HG03460 (cell line): ENCODE measurements around the gene CSNK2A1.
A peak's percentile ranks its signal among the peaks of the same experiment; 100 is the strongest.
"Not testable (repeated sequence)": the region's sequence is repeated elsewhere in the genome, so short reads cannot be mapped to it uniquely, and the experiment has no call there.

Source experiments
- ATAC-seq: cut with Tn5 transposase; IDR thresholded peaks from one replicate; pipeline ENCODE4 v1.9.1; 2021; ENCODE audit not compliant: unreplicated experiment

CSNK2A1 gene

GRCh38 chr20:496126-496696 is 47.4 kb downstream of the CSNK2A1 start:
- ATAC-seq: no peak

GRCh38 chr20:492159-492558 is 51.4 kb downstream of the CSNK2A1 start:
- ATAC-seq: no peak

- ATAC-seq: no peak
Measured at GRCh38 chr20:487655-488054, 55.9 kb downstream of the CSNK2A1 start.

DNA sequence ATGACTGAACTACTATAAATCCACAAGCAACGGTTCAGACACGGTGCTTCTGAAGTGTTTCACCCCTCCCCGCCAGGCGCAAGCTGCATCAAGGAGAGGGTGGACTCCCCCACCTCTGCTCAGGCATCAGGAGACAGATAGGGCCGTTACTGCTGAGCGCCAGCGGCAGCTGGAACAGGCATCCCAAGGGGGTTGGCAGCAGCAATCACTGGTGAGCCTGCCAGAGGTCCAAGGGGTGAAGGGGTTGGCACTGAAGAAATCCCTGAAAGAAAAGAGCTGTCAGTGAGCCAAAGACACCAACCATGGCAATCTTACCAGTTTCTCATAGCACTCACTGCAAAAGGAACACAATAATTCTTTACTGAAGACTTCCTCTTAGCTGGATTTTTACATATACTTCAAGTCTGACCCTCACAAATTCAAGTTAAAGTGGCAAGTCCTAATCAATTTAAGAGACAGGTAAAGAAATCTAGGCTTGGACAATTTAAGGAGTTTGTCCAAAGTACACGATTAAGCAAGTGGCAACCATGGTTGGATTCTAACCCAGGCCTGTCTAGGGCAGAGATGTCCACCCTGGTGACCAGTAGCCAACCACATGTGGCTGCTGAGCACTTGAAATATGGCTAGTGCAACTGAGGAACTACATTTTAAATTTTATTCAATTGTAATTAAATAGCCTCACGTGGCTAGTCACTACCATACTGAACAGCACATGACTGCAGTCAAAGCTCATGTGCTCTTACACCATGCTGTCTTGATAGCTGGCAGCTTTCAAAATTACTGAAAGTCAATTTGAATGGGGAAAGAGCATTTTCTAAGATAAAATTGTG is 59.6 kb downstream of the CSNK2A1 start:
- ATAC-seq: no peak

GRCh38 chr20:481167-481566 is 62.4 kb downstream of the CSNK2A1 start:
- no peak for ATAC-seq

GRCh38 chr20:480044-480443 is 63.5 kb downstream of the CSNK2A1 start:
- ATAC-seq: no peak

DNA sequence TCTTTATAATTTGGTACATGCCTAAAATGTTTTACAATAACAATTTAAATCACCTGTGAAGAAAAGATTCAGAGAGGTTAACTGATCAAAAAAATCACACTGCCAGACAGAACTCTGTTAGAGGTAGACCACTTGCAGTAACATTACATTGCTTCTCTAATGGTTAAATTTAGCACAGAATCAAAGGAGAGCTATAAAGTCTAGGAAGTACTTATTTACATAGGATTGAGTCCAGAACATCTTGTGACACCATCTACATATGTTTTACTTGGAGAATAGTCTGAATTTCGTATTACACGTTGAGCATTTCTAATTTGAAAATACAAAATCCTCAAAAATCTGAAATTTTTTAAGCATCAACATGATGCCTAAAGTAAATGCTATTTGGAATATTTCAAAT is 64.1 kb downstream of the CSNK2A1 start:
- no peak for ATAC-seq

- ATAC-seq: no peak
Measured at GRCh38 chr20:478949-479429, 64.6 kb downstream of the CSNK2A1 start.

DNA sequence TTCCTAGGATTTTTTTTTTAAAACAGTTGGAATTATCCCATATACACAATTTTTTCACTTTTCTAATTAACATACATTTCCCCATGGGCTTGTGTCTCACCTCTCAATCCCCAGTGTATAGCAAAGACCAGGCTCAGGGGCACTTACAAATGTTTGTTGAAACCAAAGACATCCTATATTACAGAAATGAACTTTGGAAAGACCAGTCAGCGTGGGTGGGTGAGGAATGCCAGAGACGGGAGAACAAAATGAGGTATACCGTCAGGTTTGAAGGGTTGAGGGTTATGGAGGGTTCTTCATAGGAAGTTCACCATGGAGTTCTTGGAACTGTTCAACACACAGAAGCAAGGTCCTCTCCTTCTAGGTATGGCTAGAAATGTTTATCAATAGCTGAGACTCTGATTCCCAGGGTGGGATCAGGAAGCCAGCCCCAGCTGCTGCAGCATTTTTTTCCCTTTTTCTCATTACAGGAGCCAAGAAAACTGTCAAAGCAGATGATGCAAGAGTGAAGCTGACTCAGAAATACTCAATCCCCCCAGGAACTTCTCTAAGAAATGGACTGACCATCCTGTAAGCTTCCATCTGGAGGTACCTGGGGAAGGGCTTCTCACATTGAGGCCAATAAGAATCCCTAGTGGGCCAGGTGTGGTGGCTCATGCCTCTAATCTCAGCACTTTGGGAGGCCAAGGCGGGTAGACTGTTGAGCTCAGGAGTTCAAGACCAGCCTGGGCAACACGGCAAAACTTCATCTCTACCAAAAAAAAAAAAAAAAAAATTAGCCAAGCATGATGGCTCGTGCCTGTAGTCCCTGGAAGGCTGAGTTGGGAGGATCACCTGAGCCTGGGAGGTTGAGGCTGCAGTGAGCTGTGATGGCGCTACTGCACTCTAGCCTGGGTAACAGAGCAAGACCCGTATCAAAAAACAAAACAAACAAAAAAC is 65.3 kb downstream of the CSNK2A1 start:
- ATAC-seq: no peak

DNA sequence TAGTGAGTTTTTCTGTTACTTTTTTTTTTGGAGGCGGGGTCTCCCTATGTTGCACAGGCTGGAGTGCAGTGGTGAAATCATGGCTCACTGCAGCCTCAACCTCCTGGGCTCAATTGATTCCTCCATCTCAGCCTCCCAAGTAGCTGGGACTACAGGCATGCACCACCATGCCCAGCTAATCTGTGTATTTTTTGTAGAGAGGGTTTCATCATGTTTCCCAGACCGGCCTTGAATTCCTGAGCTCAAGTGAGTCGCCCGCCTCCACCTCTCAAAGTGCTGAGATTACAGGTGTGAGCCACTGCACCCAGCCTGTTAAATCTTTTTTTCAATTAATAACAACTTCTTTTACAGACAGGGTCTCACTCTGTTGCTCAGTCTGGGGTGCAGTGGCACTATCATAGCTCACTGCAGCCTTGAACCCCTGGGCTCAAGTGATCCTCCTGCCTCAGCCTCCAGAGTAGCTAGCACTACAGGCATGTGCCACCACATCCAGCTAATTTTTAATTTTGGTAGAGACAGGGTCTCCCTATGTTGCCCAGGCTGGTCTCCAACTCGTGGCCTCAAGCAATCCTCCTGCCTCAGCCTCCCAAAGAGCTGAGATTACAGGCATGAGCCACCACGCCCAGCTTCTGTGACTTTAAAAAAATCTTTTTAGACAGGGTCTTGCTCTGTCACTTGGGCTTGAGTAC is 66.9 kb downstream of the CSNK2A1 start:
- not testable (repeated sequence) for ATAC-seq

- no peak for ATAC-seq
Measured at GRCh38 chr20:475463-476357, 67.9 kb downstream of the CSNK2A1 start.

DNA sequence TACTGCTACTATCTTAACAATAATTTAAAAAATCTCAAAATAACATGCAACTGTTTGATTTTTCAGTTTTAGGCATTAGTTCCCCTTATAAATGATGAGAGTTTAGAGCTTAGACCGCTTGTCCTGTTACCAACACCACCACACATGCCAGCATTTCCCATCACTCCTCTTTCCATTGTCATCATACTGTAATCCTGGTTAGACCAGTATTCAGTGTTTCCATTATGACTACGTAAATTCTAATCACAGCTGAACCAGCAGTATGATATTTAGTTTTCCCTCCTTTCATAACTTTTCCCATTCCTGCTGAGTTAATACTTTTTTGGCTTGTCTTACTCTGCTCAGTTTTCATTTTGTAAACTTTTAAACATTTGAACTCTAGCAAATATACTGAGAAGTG is 69.0 kb downstream of the CSNK2A1 start:
- no peak for ATAC-seq

GRCh38 chr20:472889-473292 is 70.7 kb downstream of the CSNK2A1 start:
- ATAC-seq: no peak

DNA sequence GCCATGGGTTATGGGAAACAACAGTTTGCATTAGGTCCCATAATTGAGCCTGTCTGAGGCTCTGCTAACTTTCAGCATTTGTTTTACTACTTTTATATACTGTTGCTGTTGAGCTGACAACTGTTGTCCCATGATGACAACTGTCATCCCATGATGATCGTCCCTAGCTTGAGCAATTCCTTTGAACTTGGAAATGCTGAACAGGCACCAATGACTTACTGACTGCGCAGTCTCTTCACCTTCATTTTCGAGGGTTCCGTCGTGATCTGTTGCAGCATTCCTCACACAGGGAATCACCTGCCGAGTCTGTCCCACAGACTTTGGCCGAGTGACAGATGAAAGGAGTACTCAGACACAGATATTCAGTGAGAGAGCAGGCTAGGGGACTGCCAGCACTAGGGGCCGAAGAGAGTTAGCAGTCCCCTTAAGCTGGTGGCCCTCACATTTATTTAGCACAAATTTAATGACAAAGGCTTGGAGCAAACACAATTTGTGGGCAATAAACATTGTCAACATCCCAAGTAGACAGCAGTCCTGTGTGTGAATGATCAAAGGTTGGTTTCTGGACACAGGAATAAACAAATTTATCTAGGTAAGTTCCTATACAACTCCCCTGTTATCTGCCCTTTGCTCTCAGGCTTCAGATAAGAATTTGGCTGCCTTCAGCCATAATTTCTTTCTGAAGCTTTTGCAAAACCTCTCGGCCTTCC is 71.3 kb downstream of the CSNK2A1 start:
- ATAC-seq: no peak

DNA sequence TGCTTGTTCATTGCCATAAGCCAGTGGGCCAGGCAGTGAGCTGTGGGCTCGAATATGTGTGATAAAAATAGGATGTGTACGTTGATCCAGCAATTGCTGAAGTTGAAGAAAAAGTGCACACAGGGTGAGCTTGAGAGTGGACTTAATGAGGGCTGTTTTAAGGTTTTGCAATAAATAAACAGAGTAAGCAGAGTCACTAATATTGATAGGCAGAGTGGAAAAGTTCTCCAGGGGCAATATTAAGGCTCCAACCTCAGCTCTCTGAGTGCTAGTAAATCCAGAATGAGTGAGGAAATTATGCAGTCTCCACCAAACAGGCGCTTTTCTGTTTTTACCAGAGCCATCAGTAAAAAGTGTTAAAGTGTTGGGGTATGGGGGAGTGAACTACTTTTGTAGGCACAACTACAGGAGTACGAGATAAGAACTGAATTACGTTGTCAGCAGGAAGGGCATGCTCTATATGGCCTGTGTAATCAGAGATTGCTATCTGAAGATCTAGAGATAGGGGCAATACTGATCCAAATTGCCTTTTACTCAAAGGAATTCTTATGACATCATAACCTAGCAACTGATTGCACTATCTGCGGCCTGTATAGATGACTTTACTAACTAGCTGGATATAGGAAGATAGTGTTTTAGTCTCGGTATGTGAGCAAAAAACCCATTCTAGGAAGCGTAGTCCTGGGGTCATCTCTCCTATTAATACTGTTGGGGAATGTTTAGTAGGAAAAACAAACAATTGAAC is 73.7 kb downstream of the CSNK2A1 start:
- ATAC-seq: no peak

- no peak for ATAC-seq
Measured at GRCh38 chr20:467755-468154, 75.8 kb downstream of the CSNK2A1 start.

DNA sequence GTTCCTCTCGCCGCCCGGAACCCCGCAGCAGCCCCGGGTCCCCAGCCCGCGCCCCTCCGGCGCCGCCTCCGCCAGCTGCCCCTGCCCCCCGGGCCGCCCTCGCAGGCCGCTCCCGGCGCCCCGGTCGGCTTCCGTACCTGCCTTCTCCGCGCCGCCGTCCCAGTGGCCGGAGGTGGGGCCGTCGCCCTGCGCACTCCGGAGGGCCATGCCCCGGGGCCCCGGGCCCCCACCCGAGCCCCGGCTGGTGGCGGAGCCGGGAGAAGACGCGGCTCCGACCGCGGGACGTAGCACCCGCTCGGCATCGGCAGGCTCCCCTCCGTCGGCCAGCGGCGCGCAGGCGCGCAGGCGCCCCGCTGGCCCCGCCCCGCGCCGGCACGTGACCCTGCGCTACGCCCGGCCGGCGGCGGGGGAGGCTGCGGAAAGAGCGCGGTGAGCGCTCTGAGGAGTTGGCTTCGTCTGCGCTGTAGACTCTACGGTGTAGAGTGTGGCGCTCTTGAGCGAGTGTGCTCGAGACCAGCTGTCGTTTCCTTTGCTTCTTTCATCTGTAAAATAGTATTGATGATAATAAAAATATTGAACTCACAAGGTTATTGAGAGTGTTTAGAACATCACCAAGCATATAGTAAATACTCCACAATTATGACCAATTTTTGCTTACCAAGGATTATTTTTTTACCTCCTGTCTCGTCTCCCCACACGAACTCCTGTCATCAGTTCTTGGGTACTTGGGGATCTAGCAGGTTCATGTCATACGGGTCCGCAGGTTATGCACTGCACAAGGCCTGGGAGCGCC is 81.2 kb downstream of the CSNK2A1 start, which contains the start of gene TBC1D20:
TBC1D20 (minus strand) TSS at position 335 of the 793 bp plus-strand sequence; CDS start at position 207, 128 bp downstream.
- peak; percentile 92 for ATAC-seq
